ENCODE measurements around the gene SAMD15.

DNA sequence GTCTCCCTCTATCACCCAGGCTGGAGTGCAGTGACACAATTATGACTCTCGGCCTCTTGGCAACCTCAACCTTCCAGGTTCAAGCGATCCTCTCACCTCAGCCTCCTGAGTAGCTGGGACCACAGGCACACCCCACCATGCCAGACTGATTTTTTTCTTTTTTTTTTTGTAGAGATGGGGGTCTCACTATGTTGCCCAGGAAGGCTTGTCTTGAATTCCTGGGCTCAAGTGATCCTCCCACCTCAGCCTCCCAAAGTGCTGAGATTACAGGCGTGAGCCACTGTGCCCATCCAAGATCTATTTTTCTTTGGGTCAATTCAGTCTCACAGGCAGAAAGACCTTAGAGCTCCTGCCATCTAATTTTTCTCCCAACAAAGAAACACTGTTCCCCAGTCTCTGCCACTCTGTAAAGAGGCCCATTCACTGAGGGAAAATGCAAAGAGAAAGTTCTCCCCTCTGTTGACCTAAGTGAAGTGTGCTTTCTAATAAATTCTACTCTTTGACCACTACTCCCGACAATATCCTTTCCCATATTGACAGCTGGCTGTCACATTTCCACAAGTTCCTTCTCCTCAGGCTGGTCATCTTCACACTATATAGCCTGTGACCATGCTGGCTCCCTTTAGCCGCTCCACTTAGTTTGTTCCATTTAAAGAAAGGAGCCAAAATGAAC lies 23.6 kb upstream of the SAMD15 start:
- TF ChIP-seq, protein P1, sequence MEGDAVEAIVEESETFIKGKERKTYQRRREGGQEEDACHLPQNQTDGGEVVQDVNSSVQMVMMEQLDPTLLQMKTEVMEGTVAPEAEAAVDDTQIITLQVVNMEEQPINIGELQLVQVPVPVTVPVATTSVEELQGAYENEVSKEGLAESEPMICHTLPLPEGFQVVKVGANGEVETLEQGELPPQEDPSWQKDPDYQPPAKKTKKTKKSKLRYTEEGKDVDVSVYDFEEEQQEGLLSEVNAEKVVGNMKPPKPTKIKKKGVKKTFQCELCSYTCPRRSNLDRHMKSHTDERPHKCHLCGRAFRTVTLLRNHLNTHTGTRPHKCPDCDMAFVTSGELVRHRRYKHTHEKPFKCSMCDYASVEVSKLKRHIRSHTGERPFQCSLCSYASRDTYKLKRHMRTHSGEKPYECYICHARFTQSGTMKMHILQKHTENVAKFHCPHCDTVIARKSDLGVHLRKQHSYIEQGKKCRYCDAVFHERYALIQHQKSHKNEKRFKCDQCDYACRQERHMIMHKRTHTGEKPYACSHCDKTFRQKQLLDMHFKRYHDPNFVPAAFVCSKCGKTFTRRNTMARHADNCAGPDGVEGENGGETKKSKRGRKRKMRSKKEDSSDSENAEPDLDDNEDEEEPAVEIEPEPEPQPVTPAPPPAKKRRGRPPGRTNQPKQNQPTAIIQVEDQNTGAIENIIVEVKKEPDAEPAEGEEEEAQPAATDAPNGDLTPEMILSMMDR (IDR thresholded peaks at IDR 0.05; ENCODE audit: extremely low read depth in 1 of 2, insufficient read depth in 1 of 2, low read depth in 1 of 2, low read length in 2 of 2), result no peak
- TF ChIP-seq, protein P2, sequence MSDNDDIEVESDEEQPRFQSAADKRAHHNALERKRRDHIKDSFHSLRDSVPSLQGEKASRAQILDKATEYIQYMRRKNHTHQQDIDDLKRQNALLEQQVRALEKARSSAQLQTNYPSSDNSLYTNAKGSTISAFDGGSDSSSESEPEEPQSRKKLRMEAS (IDR thresholded peaks at IDR 0.05; ENCODE audit: insufficient read depth, insufficient read length), result no peak
- no peak for TF ChIP-seq EZH2 (IDR thresholded peaks at IDR 0.05; ENCODE audit: borderline replicate concordance, low read depth, low read length, severe bottlenecking)

Data from endothelial cell of umbilical vein (primary cell).